Activated T-cell treated with anti-CD3 and anti-CD28 coated beads, Interleukin-2, amount 50 U/mL, for 4 hours (primary cell): Measurements from ENCODE around the gene ANKRD44. TPM values are rescaled to one million over a fixed set of nuclear protein-coding genes. Genes with fewer than 3 reads are reported as not detected.
"Not testable (repeated sequence)": the region's sequence is repeated elsewhere in the genome, so short reads cannot be mapped to it uniquely, and the experiment has no call there.

Experiments used
- ATAC-seq, 2 donors: fragments of 200-7000 bp; cut with Tn5 transposase; one replicate each; pipeline ENCODE4 v1.10.0; 2021
- DNase-seq: peaks from one replicate; pipeline ENCODE4 v3.0.0-alpha.2; 2020
- H3K27me3 Mint-ChIP-seq: one replicate; pipeline ENCODE4 v1.8.0; 2021; ENCODE audit warnings: low read depth, mixed read lengths
- H3K36me3 Mint-ChIP-seq: one replicate; pipeline ENCODE4 v1.8.0; 2022; ENCODE audit warnings: mixed read lengths; ENCODE audit not compliant: insufficient read depth
- H3K4me1 Mint-ChIP-seq: one replicate; pipeline ENCODE4 v1.8.0; 2021; ENCODE audit warnings: low read depth, mixed read lengths
- H3K4me3 Mint-ChIP-seq: one replicate; pipeline ENCODE4 v1.8.0; 2021; ENCODE audit warnings: mild to moderate bottlenecking, moderate library complexity, mixed read lengths
- H3K9me3 Mint-ChIP-seq: one replicate; pipeline ENCODE4 v1.8.0; 2021; ENCODE audit warnings: mixed read lengths
- total RNA-seq, 3 donors: library from RNA; stranded (reverse); gene quantifications; one replicate each; pipeline ENCODE4 v1.2.1, GENCODE V29; 2021

ANKRD44 gene
- total RNA-seq, 3 donors from 2014 or later = 75.0 to 91.5 (median 78.3) TPM

DNA sequence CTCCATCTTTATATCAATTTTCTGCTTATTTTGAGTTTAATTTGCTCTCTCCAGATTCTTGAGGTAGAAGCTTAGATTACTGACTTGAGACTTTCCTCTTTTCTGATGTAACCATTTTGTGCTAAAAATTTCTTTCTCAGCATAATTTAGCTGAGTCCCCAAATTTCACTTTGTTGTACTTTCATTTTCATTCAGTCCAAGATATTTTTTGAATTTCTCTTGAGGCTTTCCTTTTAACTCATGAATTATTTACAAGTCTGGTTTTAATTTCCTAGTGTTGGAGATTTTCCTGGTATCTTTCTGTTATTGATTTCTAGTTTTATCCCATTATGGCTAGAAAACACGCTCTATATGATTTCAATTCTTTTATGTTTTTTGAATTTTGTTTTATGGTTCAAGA is 239.4 kb downstream of the ANKRD44 start:
- ATAC-seq = no peak
- no peak for DNase-seq
- no peaks in the 10 kb centered on the region for H3K9me3 Mint-ChIP-seq
- peaks cover 67% of the 10 kb centered on the region for H3K4me1 Mint-ChIP-seq
- H3K4me3 Mint-ChIP-seq = no peak overlapping the region
- H3K36me3 Mint-ChIP-seq = peaks cover 64% of the 10 kb centered on the region
- H3K27me3 Mint-ChIP-seq = no peaks in the 10 kb centered on the region

DNA sequence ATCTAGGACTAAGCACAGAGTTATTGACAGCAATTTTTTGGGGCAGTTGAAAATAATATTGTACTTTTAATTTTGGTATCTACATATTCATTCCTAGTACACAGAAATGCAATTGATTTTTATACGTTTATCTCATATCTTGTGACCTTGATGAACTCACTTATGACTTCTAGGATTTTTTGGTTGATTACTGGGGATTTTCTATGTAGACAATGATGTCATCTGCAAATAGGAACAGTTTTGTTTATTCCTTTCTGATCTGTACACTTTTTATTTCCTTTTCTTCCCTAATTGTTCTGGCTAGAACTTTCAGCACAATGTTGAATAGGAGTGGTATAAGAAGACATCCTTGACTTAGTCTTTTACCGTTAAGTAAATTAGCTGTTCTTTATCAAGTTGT is 240.6 kb downstream of the ANKRD44 start:
- Mint-ChIP-seq H3K4me3 (no peak overlapping the region), H3K4me1 (peaks cover 78% of the 10 kb centered on the region), H3K36me3 (peaks cover 69% of the 10 kb centered on the region), H3K27me3 (no peaks in the 10 kb centered on the region), H3K9me3 (no peaks in the 10 kb centered on the region)
- no peak for DNase-seq
- no peak for ATAC-seq

DNA sequence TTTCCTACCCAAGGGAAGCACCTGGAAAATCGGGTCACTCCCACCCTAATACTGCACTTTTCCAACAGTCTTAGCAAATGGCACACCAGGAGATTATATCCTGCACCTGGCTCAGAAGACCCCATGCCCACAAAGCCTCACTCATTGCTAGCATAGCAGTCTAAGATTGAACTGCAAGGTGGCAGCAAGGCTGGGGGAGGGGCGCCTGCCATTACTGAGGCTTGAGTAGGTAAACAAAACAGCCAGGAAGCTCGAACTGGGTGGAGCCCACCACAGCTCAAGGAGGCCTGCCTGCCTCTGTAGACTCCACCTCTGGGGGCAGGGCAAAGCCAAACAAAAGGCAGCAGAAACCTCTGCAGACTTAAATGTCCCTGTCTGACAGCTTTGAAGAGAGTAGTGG is 248.0 kb downstream of the ANKRD44 start:
- peaks cover 65% of the 10 kb centered on the region for H3K36me3 Mint-ChIP-seq
- not testable (repeated sequence) for ATAC-seq, H3K9me3 Mint-ChIP-seq, DNase-seq, H3K27me3 Mint-ChIP-seq, H3K4me3 Mint-ChIP-seq
- H3K4me1 Mint-ChIP-seq = peaks cover 47% of the 10 kb centered on the region

DNA sequence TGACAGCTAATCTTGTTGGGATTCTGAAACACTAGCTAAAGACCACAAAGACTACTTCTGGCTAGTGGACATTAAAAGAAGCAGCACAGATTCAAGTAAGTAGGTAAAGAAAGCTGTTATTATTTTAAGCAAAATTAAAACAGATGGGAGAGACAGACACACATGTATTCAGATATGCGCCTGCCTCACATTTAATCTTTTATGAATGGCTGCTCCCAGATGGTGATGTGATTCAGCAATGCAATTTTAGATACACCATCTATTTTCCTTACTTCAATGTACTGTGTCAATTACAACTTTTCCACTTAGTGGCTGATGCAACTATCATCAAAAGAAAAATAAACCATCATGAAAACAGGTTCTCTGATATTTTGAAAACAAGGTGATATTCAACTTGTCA is 251.1 kb downstream of the ANKRD44 start:
- Mint-ChIP-seq H3K4me1 (peaks cover 34% of the 10 kb centered on the region), H3K27me3 (no peaks in the 10 kb centered on the region), H3K9me3 (peaks cover 13% of the 10 kb centered on the region), H3K36me3 (peaks cover 69% of the 10 kb centered on the region), H3K4me3 (no peak overlapping the region)
- ATAC-seq (no peak), DNase-seq (no peak)

DNA sequence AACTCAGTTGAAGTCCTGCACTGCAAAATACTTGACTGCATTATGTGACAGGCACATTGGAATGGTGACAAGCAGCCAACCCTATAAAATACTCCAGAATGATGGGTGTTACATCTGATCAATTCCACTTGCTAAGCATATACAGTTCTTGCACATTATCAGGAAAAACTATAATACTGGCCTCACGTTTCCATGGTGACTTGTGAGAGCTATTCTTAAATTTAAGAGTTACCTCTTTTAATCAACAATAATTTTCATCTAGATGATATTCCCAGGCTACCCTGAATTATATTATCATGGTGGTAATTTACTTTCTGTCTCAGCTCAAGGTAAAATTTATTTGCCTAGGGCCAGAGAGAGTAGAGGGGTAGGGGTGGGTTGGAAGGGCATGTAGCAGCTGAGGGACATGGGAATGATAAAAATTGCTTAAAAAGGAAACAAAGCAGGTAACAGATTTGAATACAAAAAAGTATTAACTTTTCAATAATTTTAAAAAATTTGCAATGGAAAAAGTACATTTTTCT is 251.7 kb downstream of the ANKRD44 start:
- peaks cover 68% of the 10 kb centered on the region for H3K36me3 Mint-ChIP-seq
- H3K9me3 Mint-ChIP-seq = peaks cover 14% of the 10 kb centered on the region
- no peak overlapping the region for H3K4me3 Mint-ChIP-seq
- peaks cover 32% of the 10 kb centered on the region for H3K4me1 Mint-ChIP-seq
- no peak for ATAC-seq
- H3K27me3 Mint-ChIP-seq = no peaks in the 10 kb centered on the region
- DNase-seq = no peak

DNA sequence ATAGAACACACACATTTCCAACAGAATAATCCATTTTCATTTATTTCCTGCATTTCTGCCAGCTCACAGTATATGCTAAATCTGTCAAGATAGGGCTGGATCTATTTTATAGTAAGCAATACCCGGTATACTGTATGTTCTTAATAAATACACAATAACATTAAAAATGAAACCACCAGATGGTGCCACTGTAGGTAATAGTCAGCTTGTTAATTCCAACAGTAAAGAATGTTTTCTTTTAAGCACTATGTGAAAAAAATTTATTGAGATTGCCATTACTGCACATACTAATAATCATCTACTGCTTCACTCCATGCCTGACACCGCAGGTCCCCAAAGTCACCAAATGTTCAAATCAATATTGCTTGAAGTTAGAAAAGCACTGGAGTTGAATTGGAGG is 252.6 kb downstream of the ANKRD44 start:
- Mint-ChIP-seq H3K9me3 (peaks cover 14% of the 10 kb centered on the region), H3K4me3 (no peak overlapping the region)

DNA sequence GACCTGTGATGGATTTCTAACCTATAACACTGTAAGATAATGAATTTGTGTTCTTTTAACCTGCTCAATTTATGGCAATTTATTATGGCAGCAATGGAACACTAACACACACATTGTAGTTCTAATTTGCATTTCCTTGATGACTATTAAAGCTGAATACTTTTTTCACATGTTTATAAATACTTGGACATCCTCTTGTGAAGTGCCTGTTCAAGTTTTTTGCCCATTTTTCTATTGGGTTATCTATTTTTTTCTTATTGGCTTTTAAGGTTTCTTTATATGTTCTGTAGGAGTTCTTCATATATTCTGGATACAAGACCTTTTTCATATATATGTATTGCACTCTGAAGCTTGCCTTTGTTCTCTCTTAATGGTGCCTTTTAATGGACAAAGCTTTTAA is 255.5 kb downstream of the ANKRD44 start:
- Mint-ChIP-seq H3K36me3 (peaks cover 62% of the 10 kb centered on the region), H3K27me3 (no peaks in the 10 kb centered on the region), H3K4me1 (peaks cover 20% of the 10 kb centered on the region), H3K4me3 (no peak overlapping the region), H3K9me3 (peaks cover 14% of the 10 kb centered on the region)
- ATAC-seq = no peak
- no peak for DNase-seq

More for the DNA sequence above, 252.6 kb downstream of the ANKRD44 start:
- Mint-ChIP-seq H3K27me3 (no peaks in the 10 kb centered on the region), H3K4me1 (peaks cover 29% of the 10 kb centered on the region), H3K36me3 (peaks cover 65% of the 10 kb centered on the region)
- DNase-seq (no peak), ATAC-seq (no peak)

DNA sequence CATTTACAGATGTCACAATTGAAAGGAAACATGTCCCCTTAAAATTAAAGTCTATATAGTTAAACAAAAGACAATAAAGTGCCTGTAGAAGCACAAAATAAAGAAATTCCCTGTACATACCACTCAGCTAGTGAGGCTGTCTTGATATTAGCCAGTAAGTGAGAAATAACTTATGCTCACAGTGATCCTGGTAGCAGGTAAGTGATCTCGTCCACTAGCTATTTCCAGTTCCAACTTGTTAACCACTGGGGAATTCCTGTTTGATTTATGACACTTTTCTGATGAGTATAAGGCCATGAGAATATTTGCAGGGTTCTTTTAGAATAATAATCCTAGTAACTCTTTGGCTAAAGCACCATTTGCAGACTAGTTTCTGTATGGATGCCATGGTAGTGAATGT is 256.1 kb downstream of the ANKRD44 start:
- ATAC-seq (peak; percentile 78 to 94), DNase-seq (no peak)
- no peak overlapping the region for H3K4me3 Mint-ChIP-seq
- no peaks in the 10 kb centered on the region for H3K27me3 Mint-ChIP-seq
- peaks cover 19% of the 10 kb centered on the region for H3K9me3 Mint-ChIP-seq
- peaks cover 20% of the 10 kb centered on the region for H3K4me1 Mint-ChIP-seq
- H3K36me3 Mint-ChIP-seq = peaks cover 61% of the 10 kb centered on the region

DNA sequence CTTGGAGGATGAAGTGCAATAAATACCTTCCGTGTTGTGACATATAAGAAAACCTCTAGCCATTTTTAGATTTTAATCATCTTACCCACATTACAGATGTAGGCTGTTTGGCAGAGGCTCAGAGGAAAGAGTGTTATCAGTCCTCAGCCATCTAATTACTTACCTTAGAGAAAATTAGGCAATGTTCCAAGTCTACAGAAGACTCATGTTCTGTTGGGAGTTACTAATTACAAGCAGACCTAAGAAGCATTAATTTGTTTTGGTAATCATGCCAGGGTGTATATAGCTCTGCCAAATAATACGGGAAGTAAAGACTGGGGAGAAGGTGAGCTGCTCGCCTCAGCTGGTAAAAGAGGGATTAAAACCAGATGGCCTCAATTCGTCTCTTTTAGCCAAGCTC is 258.2 kb downstream of the ANKRD44 start:
- peaks cover 19% of the 10 kb centered on the region for H3K9me3 Mint-ChIP-seq
- H3K4me1 Mint-ChIP-seq = peaks cover 20% of the 10 kb centered on the region
- no peak for ATAC-seq
- peaks cover 58% of the 10 kb centered on the region for H3K36me3 Mint-ChIP-seq
- H3K4me3 Mint-ChIP-seq = no peak overlapping the region
- H3K27me3 Mint-ChIP-seq = no peaks in the 10 kb centered on the region
- no peak for DNase-seq

DNA sequence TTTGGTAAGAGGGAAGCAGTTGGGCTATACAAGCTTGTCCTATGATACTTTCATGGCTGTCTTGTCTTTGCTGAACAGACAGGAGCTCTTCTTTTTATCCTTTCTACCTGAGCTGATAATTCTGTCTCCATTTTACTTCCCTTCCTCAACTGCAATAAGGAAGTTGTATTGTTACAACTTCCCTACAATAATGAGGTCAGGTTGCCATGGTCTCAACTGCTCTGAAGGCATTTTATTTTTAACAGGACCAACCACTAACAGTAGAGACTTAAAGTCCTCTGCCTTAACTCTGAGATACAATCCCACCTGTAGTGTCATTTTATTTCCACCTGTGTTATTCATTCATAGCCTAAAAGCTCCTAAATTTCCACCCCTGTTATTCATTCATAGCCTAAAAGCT is 265.5 kb downstream of the ANKRD44 start:
- H3K4me3 Mint-ChIP-seq = no peak overlapping the region
- no peak for DNase-seq
- ATAC-seq = no peak
- no peaks in the 10 kb centered on the region for H3K27me3 Mint-ChIP-seq
- H3K4me1 Mint-ChIP-seq = peaks cover 24% of the 10 kb centered on the region
- H3K9me3 Mint-ChIP-seq = peaks cover 5% of the 10 kb centered on the region
- peaks cover 36% of the 10 kb centered on the region for H3K36me3 Mint-ChIP-seq

DNA sequence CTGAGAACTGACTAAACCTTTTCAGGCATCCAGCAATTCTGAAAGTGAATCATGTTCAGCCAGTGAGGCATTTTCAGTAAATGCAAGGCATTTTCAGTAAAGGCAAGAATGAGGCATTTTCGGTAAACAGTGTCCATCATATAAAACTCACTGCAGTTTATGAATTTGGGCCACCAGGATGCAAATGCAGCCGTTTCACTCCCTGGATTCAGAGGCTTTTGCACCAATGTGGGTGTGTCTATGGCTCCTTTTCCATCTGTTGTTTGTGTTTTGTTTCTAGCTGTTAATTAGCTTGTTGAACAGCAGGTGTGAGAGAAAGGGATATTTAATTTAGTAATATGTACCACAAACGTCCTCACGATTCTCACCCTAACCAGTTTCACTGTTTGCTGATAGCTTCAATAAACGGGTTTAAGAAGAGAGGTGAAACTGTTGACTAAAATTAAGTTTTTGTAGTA is 267.8 kb downstream of the ANKRD44 start:
- Mint-ChIP-seq H3K9me3 (no peaks in the 10 kb centered on the region), H3K27me3 (no peaks in the 10 kb centered on the region), H3K4me1 (peaks cover 33% of the 10 kb centered on the region), H3K4me3 (no peak overlapping the region), H3K36me3 (peaks cover 34% of the 10 kb centered on the region)
- DNase-seq (no peak), ATAC-seq (peak in 1 of 2 donors; percentile 66)

DNA sequence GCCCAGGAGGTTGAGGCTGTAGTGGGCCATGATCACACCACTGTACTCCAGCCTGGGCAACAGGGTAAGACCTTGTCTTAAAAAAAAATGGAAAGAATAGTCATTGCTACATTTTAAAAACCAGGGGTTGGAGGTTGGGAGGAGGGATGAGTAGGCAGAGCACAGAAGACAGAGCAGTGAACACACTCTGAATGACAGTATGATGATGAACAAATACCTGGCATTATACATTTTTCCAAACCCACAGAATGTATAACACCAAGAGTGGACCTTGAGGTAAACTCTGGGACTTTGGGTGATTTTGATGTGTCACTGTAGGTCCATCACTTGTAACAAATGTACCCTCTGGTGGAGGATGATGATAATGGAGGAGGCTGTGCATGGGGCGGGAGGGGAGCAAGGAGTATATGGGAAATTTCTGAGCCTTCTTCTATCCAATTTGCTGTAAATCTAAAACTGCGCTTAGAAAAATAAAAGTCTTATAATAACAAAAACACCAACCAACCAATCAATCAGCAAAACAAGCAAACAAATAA is 272.6 kb downstream of the ANKRD44 start:
- Mint-ChIP-seq H3K4me1 (peaks cover 56% of the 10 kb centered on the region), H3K4me3 (no peak overlapping the region), H3K36me3 (peaks cover 50% of the 10 kb centered on the region), H3K9me3 (no peaks in the 10 kb centered on the region), H3K27me3 (no peaks in the 10 kb centered on the region)
- DNase-seq = no peak
- ATAC-seq = peak in 1 of 2 donors; percentile 23

DNA sequence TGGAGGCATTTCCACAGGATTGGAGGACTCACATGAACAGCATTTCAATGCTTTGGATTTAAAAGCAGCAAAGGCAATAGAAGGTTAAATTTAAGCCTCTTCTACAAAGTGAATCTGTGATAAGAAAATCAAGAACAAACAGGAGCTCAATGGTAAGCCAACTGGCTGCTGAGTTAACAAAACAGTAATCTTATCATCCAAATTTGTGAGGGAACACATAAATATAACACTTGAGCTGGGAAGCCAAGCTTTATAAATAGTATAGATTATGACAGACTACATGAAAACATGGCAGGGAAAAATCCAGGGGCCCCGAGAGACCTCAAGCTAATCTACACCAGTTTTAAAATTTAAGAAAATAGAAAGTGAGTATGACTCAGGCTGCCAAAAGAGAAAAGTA is 275.6 kb downstream of the ANKRD44 start:
- H3K27me3 Mint-ChIP-seq = no peaks in the 10 kb centered on the region
- DNase-seq = no peak
- peaks cover 44% of the 10 kb centered on the region for H3K36me3 Mint-ChIP-seq
- H3K4me1 Mint-ChIP-seq = peaks cover 53% of the 10 kb centered on the region
- H3K4me3 Mint-ChIP-seq = no peak overlapping the region
- no peaks in the 10 kb centered on the region for H3K9me3 Mint-ChIP-seq
- no peak for ATAC-seq

DNA sequence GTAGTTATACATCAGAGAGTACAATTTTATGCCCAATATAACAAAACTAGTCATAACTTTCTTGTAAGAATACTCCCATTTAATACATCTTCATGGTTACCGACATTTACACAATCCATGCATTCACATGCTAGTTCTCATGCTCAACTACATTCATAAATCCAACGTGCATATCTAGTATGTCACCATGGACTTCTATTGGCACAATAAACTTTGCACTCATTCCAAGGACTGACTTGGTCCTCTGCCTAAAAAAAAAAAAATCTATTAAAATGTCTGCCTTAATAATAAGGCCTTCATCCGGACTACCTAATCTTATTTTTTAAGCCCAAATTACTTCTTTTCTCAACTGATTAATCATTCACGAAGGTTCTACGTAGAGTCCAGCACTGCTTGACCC is 276.3 kb downstream of the ANKRD44 start:
- ATAC-seq = no peak
- Mint-ChIP-seq H3K4me3 (no peak overlapping the region), H3K36me3 (peaks cover 46% of the 10 kb centered on the region), H3K27me3 (no peaks in the 10 kb centered on the region), H3K4me1 (peaks cover 53% of the 10 kb centered on the region), H3K9me3 (no peaks in the 10 kb centered on the region)
- no peak for DNase-seq

DNA sequence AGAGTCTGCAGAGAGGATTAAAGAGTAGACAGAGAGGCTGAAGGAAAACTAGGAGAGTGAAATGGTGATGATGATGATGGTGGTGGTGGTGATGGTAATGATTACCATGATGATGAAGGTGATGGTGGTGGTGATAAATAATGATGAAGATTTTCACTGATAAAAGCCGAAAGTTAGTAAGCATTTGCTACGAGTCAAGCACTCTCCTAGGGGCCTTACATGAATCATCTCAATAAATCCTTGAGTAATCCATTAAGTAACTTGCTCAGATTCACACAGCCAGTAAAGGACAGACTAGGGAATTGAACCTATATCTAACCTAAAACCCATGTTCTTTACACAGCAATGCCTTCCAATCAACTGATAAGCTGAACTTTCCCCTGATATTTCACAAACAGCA is 277.4 kb downstream of the ANKRD44 start:
- peak in 1 of 2 donors; percentile 28 for ATAC-seq
- Mint-ChIP-seq H3K27me3 (no peaks in the 10 kb centered on the region), H3K4me1 (peaks cover 53% of the 10 kb centered on the region), H3K36me3 (peaks cover 48% of the 10 kb centered on the region), H3K9me3 (no peaks in the 10 kb centered on the region), H3K4me3 (no peak overlapping the region)
- no peak for DNase-seq
